Fibroblast of lung (primary cell): ENCODE results near the gene EIF5. TPM values are rescaled to one million over a fixed set of nuclear protein-coding genes. Genes with fewer than 3 reads are reported as not detected.

Source experiments
- DNase-seq, 2 donors: peaks; one replicate each; pipeline versions ENCODE4 v3.0.0 to v3.0.0-alpha.2; 2010; ENCODE audit warnings: low read depth in 2 of 2
- H2AFZ ChIP-seq: 2 replicates; pipeline ENCODE4 v1.5.1; 2012; ENCODE audit warnings: low read length, control low read depth, inconsistent platforms
- H3K27ac ChIP-seq: 2 replicates; pipeline ENCODE4 v1.5.1; 2011; ENCODE audit warnings: low read length, control low read depth; ENCODE audit not compliant: insufficient read depth
- H3K27me3 ChIP-seq: 2 replicates; pipeline ENCODE4 v1.5.1; 2011; ENCODE audit warnings: mild to moderate bottlenecking, low read length; ENCODE audit not compliant: control insufficient read depth, insufficient read depth
- H3K36me3 ChIP-seq: 2 replicates; pipeline ENCODE4 v1.5.1; 2011; ENCODE audit warnings: low read length; ENCODE audit not compliant: control insufficient read depth, insufficient read depth
- H3K4me1 ChIP-seq: 2 replicates; pipeline ENCODE4 v1.5.1; 2011; ENCODE audit warnings: low read length; ENCODE audit not compliant: control insufficient read depth, insufficient read depth; ENCODE audit errors: extremely low read depth
- H3K4me2 ChIP-seq: 2 replicates; pipeline ENCODE4 v1.5.1; 2011; ENCODE audit warnings: low read length, control low read depth; ENCODE audit not compliant: insufficient read depth; ENCODE audit errors: extremely low read depth
- H3K4me3 ChIP-seq, 4 experiments: fragments of 200-600 bp in 1 of 4; sonication (generic) in 1 of 4; replicated peaks in 1 of 4; 2 replicates each; pipeline ENCODE4 v1.5.1; 2011 to 2016; ENCODE audit warnings: low read length in 4 of 4, low read depth in 3 of 4, mild to moderate bottlenecking in 3 of 4, control low read depth in 2 of 4, inconsistent platforms in 1 of 4, mixed read lengths in 1 of 4; ENCODE audit not compliant: insufficient read depth in 1 of 4; ENCODE audit errors: control extremely low read depth in 1 of 4
- H3K79me2 ChIP-seq: 2 replicates; pipeline ENCODE4 v1.5.1; 2012; ENCODE audit warnings: mild to moderate bottlenecking, low read length, inconsistent platforms; ENCODE audit not compliant: control insufficient read depth, insufficient read depth
- H3K9ac ChIP-seq: 2 replicates; pipeline ENCODE4 v1.5.1; 2011; ENCODE audit warnings: mild to moderate bottlenecking, low read length, control low read depth; ENCODE audit not compliant: insufficient read depth
- H3K9me3 ChIP-seq: 2 replicates; pipeline ENCODE4 v1.5.1; 2012; ENCODE audit warnings: low read depth, low read length; ENCODE audit not compliant: control insufficient read depth, insufficient read depth
- H4K20me1 ChIP-seq: 2 replicates; pipeline ENCODE4 v1.5.1; 2011; ENCODE audit warnings: low read length; ENCODE audit not compliant: control insufficient read depth, insufficient read depth; ENCODE audit errors: extremely low read depth
- CTCF ChIP-seq, 2 donors: IDR thresholded peaks in 1 of 2; conservative IDR thresholded peaks in 1 of 2; 1 replicate in 1 of 2; 2 replicates in 1 of 2; pipeline ENCODE4 v1.5.1; 2011 to 2012; ENCODE audit warnings: low read length in 2 of 2, control low read depth in 1 of 2, inconsistent platforms in 1 of 2, low read depth in 1 of 2, mild to moderate bottlenecking in 1 of 2
- EZH2 ChIP-seq: IDR thresholded peaks from 2 replicates; pipeline ENCODE4 v1.5.1; 2012; ENCODE audit warnings: low read length, control low read depth, mild to moderate bottlenecking; ENCODE audit errors: missing control alignments
- polyA plus RNA-seq, 2 donors: library from polyadenylated mRNA; depleted of rRNA in 1 of 2; stranded (reverse) in 1 of 2; unstranded in 1 of 2; fragments of >200 nt; gene quantifications; 2 replicates each; pipeline ENCODE4 v1.2.1, GENCODE V29; 2011 to 2012; ENCODE audit warnings: missing spikeins in 1 of 2
- total RNA-seq: library from RNA; depleted of rRNA; stranded (reverse); fragments of >200 nt; gene quantifications from 2 replicates; pipeline ENCODE4 v1.2.1, GENCODE V29; 2014

EIF5 gene
- total and polyA plus RNA-seq, 2 donors (not counting 1 experiment from before 2014, with no cell fraction given), result 185 to 400 TPM

GRCh38 chr14:103296987-103297386 is 37.0 kb upstream of the EIF5 start:
- H3K27me3 ChIP-seq, result no peaks in the 10 kb centered on the region
- no peak for DNase-seq
- no peak for TF ChIP-seq EZH2
- peak in 1 of 2 donors; percentile 11 for TF ChIP-seq CTCF (conservative IDR thresholded peaks at IDR 0.05 in 1 of 2, IDR thresholded peaks at IDR 0.05 in 1 of 2; ENCODE audit: low read depth in 1 of 2, low read length in 2 of 2)
- H3K4me1 ChIP-seq, result no peaks in the 10 kb centered on the region
- no peak overlapping the region for H3K4me2 ChIP-seq
- no peak overlapping the region for H3K4me3 ChIP-seq
- H3K79me2 ChIP-seq, result no peaks in the 10 kb centered on the region
- H3K9me3 ChIP-seq, result no peaks in the 10 kb centered on the region
- no peaks in the 10 kb centered on the region for H4K20me1 ChIP-seq
- no peak overlapping the region for H2AFZ ChIP-seq
- no peak overlapping the region for H3K9ac ChIP-seq
- no peak overlapping the region for H3K27ac ChIP-seq
- H3K36me3 ChIP-seq, result no peaks in the 10 kb centered on the region

- Histone ChIP-seq H3K4me2 (no peak overlapping the region), H3K4me3 (no peak overlapping the region), H3K9me3 (no peaks in the 10 kb centered on the region), H3K79me2 (no peaks in the 10 kb centered on the region), H2AFZ (no peak overlapping the region), H3K4me1 (no peaks in the 10 kb centered on the region), H3K36me3 (no peaks in the 10 kb centered on the region), H3K27ac (no peak overlapping the region), H3K27me3 (no peaks in the 10 kb centered on the region), H4K20me1 (no peaks in the 10 kb centered on the region), H3K9ac (no peak overlapping the region)
- TF ChIP-seq CTCF (conservative IDR thresholded peaks at IDR 0.05 in 1 of 2, IDR thresholded peaks at IDR 0.05 in 1 of 2; ENCODE audit: low read depth in 1 of 2, low read length in 2 of 2), result no peak
- TF ChIP-seq EZH2, result no peak
- DNase-seq, result no peak
Observed at GRCh38 chr14:103298620-103299019, 35.4 kb upstream of the EIF5 start.

- no peak overlapping the region for H3K27ac ChIP-seq
- H3K9ac ChIP-seq, result no peak overlapping the region
- H4K20me1 ChIP-seq, result no peaks in the 10 kb centered on the region
- H3K36me3 ChIP-seq, result no peaks in the 10 kb centered on the region
- H3K4me1 ChIP-seq, result no peaks in the 10 kb centered on the region
- no peaks in the 10 kb centered on the region for H3K27me3 ChIP-seq
- no peak for TF ChIP-seq EZH2
- TF ChIP-seq CTCF (conservative IDR thresholded peaks at IDR 0.05 in 1 of 2, IDR thresholded peaks at IDR 0.05 in 1 of 2; ENCODE audit: low read depth in 1 of 2, low read length in 2 of 2), result no peak
- no peak overlapping the region for H3K4me2 ChIP-seq
- H3K79me2 ChIP-seq, result no peaks in the 10 kb centered on the region
- no peak overlapping the region for H2AFZ ChIP-seq
- H3K9me3 ChIP-seq, result no peaks in the 10 kb centered on the region
- DNase-seq, result no peak
- H3K4me3 ChIP-seq, result no peak overlapping the region
Observed at GRCh38 chr14:103301512-103302354, 32.3 kb upstream of the EIF5 start.
